IgD-negative memory B cell (primary cell): ENCODE measurements around the gene KRT82. TPM values are rescaled to one million over a fixed set of nuclear protein-coding genes. Genes with fewer than 3 reads are reported as not detected.
A peak's percentile ranks its signal among the peaks of the same experiment; 100 is the strongest.
"Not testable (repeated sequence)": the region's sequence is repeated elsewhere in the genome, so short reads cannot be mapped to it uniquely, and the experiment has no call there.

Experiments
- H3K27ac Mint-ChIP-seq, 3 donors: one replicate each; pipeline ENCODE4 v1.8.0; 2020 to 2022; ENCODE audit warnings: mild to moderate bottlenecking in 3 of 3, mixed read lengths in 3 of 3, moderate library complexity in 1 of 3
- H3K27me3 Mint-ChIP-seq: one replicate; pipeline ENCODE4 v1.8.0; 2021; ENCODE audit warnings: mixed read lengths
- H3K36me3 Mint-ChIP-seq: one replicate; pipeline ENCODE4 v1.8.0; 2020; ENCODE audit warnings: mild to moderate bottlenecking, mixed read lengths
- H3K4me1 Mint-ChIP-seq, 3 donors: one replicate each; pipeline ENCODE4 v1.8.0; 2020 to 2022; ENCODE audit warnings: mixed read lengths in 3 of 3, mild to moderate bottlenecking in 1 of 3
- H3K4me3 Mint-ChIP-seq, 4 donors: one replicate each; pipeline ENCODE4 v1.8.0; 2020 to 2022; ENCODE audit warnings: mild to moderate bottlenecking in 4 of 4, mixed read lengths in 4 of 4, moderate library complexity in 3 of 4
- H3K9me3 Mint-ChIP-seq, 3 donors: one replicate each; pipeline ENCODE4 v1.8.0; 2020 to 2021; ENCODE audit warnings: mixed read lengths in 3 of 3, mild to moderate bottlenecking in 1 of 3
- polyA plus RNA-seq: library from polyadenylated mRNA; unstranded; fragments of 300-500 nt; fragmentation: Illumina TruSeq; gene quantifications from one replicate; pipeline ENCODE4 v1.2.3, GENCODE V29; 2021

KRT82 gene
- polyA plus RNA-seq, 1 donor from 2014 or later, result not detected

- H3K9me3 Mint-ChIP-seq, result no peaks in the 10 kb centered on the region
- no peak overlapping the region for H3K4me3 Mint-ChIP-seq
- H3K4me1 Mint-ChIP-seq, result no peaks in the 10 kb centered on the region
- H3K27ac Mint-ChIP-seq, result no peak overlapping the region
- H3K36me3 Mint-ChIP-seq, result peaks cover 1% of the 10 kb centered on the region
- peaks cover 24% of the 10 kb centered on the region for H3K27me3 Mint-ChIP-seq
Observed at GRCh38 chr12:52425466-52425865, 19.3 kb upstream of the KRT82 start.

GRCh38 chr12:52423661-52424500, 17.7 kb upstream of the KRT82 start:
- H3K27me3 Mint-ChIP-seq, result peaks cover 21% of the 10 kb centered on the region
- no peak overlapping the region for H3K4me3 Mint-ChIP-seq
- H3K27ac Mint-ChIP-seq, result peak overlapping the region in 1 of 3 donors; percentile 33
- peaks cover 1% of the 10 kb centered on the region for H3K36me3 Mint-ChIP-seq
- no peaks in the 10 kb centered on the region for H3K4me1 Mint-ChIP-seq
- H3K9me3 Mint-ChIP-seq, result no peaks in the 10 kb centered on the region

- Mint-ChIP-seq H3K4me3 (no peak overlapping the region), H3K9me3 (no peaks in the 10 kb centered on the region), H3K36me3 (peaks cover 1% of the 10 kb centered on the region), H3K27ac (no peak overlapping the region), H3K4me1 (no peaks in the 10 kb centered on the region), H3K27me3 (peaks cover 19% of the 10 kb centered on the region)
Observed at GRCh38 chr12:52423035-52423434, 16.9 kb upstream of the KRT82 start.

- Mint-ChIP-seq H3K9me3 (no peaks in the 10 kb centered on the region), H3K4me1 (no peaks in the 10 kb centered on the region), H3K27me3 (peaks cover 17% of the 10 kb centered on the region), H3K4me3 (no peak overlapping the region), H3K27ac (no peak overlapping the region), H3K36me3 (peaks cover 1% of the 10 kb centered on the region)
Observed at GRCh38 chr12:52419656-52420055, 13.5 kb upstream of the KRT82 start.

- Mint-ChIP-seq H3K27me3 (peaks cover 13% of the 10 kb centered on the region), H3K36me3 (no peaks in the 10 kb centered on the region)
Observed at GRCh38 chr12:52418576-52419110, 12.5 kb upstream of the KRT82 start.

GRCh38 chr12:52417740-52418139, 11.6 kb upstream of the KRT82 start:
- Mint-ChIP-seq H3K4me1 (no peaks in the 10 kb centered on the region), H3K27ac (no peak overlapping the region), H3K4me3 (no peak overlapping the region), H3K9me3 (no peaks in the 10 kb centered on the region), H3K36me3 (no peaks in the 10 kb centered on the region), H3K27me3 (peaks cover 11% of the 10 kb centered on the region)

More at GRCh38 chr12:52418576-52419110, 12.5 kb upstream of the KRT82 start:
- no peaks in the 10 kb centered on the region for H3K4me1 Mint-ChIP-seq
- no peaks in the 10 kb centered on the region for H3K9me3 Mint-ChIP-seq
- no peak overlapping the region for H3K27ac Mint-ChIP-seq
- H3K4me3 Mint-ChIP-seq, result no peak overlapping the region

- Mint-ChIP-seq H3K9me3 (no peaks in the 10 kb centered on the region), H3K36me3 (no peaks in the 10 kb centered on the region), H3K27me3 (peaks cover 9% of the 10 kb centered on the region), H3K4me3 (no peak overlapping the region), H3K4me1 (no peaks in the 10 kb centered on the region), H3K27ac (no peak overlapping the region)
Observed at GRCh38 chr12:52416795-52417194, 10.7 kb upstream of the KRT82 start.

- Mint-ChIP-seq H3K27ac (peak overlapping the region in 1 of 3 donors; percentile 17), H3K4me3 (no peak overlapping the region), H3K9me3 (no peaks in the 10 kb centered on the region), H3K27me3 (peaks cover 8% of the 10 kb centered on the region), H3K4me1 (no peaks in the 10 kb centered on the region), H3K36me3 (no peaks in the 10 kb centered on the region)
Observed at GRCh38 chr12:52415870-52416750, 10.0 kb upstream of the KRT82 start.

- Mint-ChIP-seq H3K27me3 (peaks cover 5% of the 10 kb centered on the region), H3K9me3 (no peaks in the 10 kb centered on the region), H3K27ac (no peak overlapping the region), H3K4me3 (no peak overlapping the region), H3K36me3 (no peaks in the 10 kb centered on the region), H3K4me1 (no peaks in the 10 kb centered on the region)
Observed at GRCh38 chr12:52414936-52415335, 8.8 kb upstream of the KRT82 start.

GRCh38 chr12:52413782-52414345, 7.7 kb upstream of the KRT82 start:
- Mint-ChIP-seq H3K4me3 (peak overlapping the region in 1 of 4 donors; percentile 63), H3K27ac (no peak overlapping the region), H3K4me1 (no peaks in the 10 kb centered on the region)

GRCh38 chr12:52413202-52413601, 7.1 kb upstream of the KRT82 start:
- peaks cover 3% of the 10 kb centered on the region for H3K27me3 Mint-ChIP-seq
- no peak overlapping the region for H3K27ac Mint-ChIP-seq
- no peaks in the 10 kb centered on the region for H3K4me1 Mint-ChIP-seq
- no peak overlapping the region for H3K4me3 Mint-ChIP-seq
- no peaks in the 10 kb centered on the region for H3K9me3 Mint-ChIP-seq
- H3K36me3 Mint-ChIP-seq, result peaks cover 2% of the 10 kb centered on the region

More at GRCh38 chr12:52413782-52414345, 7.7 kb upstream of the KRT82 start:
- no peaks in the 10 kb centered on the region for H3K9me3 Mint-ChIP-seq
- no peaks in the 10 kb centered on the region for H3K36me3 Mint-ChIP-seq
- peaks cover 3% of the 10 kb centered on the region for H3K27me3 Mint-ChIP-seq

GRCh38 chr12:52411815-52412214, 5.7 kb upstream of the KRT82 start:
- H3K36me3 Mint-ChIP-seq, result peaks cover 2% of the 10 kb centered on the region
- no peak overlapping the region for H3K27ac Mint-ChIP-seq
- no peaks in the 10 kb centered on the region for H3K4me1 Mint-ChIP-seq
- H3K27me3 Mint-ChIP-seq, result peaks cover 3% of the 10 kb centered on the region
- H3K9me3 Mint-ChIP-seq, result no peaks in the 10 kb centered on the region
- no peak overlapping the region for H3K4me3 Mint-ChIP-seq

- H3K36me3 Mint-ChIP-seq, H3K9me3 Mint-ChIP-seq, H3K27ac Mint-ChIP-seq, H3K4me3 Mint-ChIP-seq, H3K27me3 Mint-ChIP-seq, H3K4me1 Mint-ChIP-seq: not testable (repeated sequence)
Observed at GRCh38 chr12:52410589-52411248, 4.6 kb upstream of the KRT82 start.

GRCh38 chr12:52407918-52408317, 1.8 kb upstream of the KRT82 start:
- Mint-ChIP-seq H3K27me3 (peaks cover 9% of the 10 kb centered on the region), H3K36me3 (peaks cover 2% of the 10 kb centered on the region), H3K4me1 (no peaks in the 10 kb centered on the region), H3K4me3 (no peak overlapping the region), H3K27ac (no peak overlapping the region), H3K9me3 (no peaks in the 10 kb centered on the region)
